GM04503 (cell line): Measurements from ENCODE around the gene REP15.
"Not testable (repeated sequence)": the region's sequence is repeated elsewhere in the genome, so short reads cannot be mapped to it uniquely, and the experiment has no call there.

ENCODE experiments used
- DNase-seq: peaks from one replicate; pipeline ENCODE4 v3.0.0-alpha.2; 2012; ENCODE audit warnings: low read depth

The REP15 gene, protein sequence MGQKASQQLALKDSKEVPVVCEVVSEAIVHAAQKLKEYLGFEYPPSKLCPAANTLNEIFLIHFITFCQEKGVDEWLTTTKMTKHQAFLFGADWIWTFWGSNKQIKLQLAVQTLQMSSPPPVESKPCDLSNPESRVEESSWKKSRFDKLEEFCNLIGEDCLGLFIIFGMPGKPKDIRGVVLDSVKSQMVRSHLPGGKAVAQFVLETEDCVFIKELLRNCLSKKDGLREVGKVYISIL

GRCh38 chr12:27696293-27696652, at the start of gene REP15:
Gene REP15, plus strand, starts transcription at chr12:27696447. Its CDS starts 116 bp downstream, at chr12:27696563.
- DNase-seq = no peak

DNA sequence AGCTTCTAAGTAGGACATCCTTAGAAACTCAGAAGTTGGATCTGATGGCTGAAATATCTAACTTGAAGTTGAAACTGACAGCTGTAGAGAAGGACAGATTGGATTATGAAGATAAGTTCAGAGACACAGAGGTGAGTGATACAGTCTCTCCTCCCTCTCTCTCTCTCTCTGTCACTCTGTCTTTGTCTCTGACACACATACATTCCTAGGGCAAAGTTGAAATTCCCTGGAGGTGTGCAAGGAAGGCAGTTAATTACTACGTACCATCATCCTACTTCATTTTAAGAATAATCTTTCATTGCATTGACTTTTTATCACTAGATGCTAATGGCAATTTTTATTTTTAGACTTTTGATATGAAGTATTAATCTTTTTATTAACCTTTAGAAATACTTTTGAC, 46.2 kb upstream of the REP15 start:
- DNase-seq = no peak

DNA sequence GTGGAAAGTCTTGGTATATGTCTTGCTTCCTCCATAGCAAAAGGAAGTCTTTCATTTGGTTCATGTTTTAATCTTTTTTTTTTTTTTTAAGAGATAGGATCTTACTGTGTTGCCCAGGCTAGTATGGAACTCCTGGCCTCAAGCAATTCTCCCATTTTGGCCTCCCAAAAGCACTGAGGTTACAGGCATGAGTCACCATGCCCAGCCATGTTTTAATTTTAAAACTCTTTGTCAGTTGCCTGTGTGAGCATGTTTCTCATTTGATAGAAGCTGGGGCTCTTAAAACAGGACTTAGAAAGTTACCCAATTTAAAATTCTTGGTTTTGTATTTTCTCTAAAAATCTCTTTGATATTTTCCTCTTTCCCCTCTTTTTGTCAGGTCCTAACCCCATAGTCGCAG, 45.0 kb upstream of the REP15 start:
- no peak for DNase-seq

- DNase-seq = peak; percentile 29
Measured at GRCh38 chr12:27652174-27652763, 44.0 kb upstream of the REP15 start.

DNA sequence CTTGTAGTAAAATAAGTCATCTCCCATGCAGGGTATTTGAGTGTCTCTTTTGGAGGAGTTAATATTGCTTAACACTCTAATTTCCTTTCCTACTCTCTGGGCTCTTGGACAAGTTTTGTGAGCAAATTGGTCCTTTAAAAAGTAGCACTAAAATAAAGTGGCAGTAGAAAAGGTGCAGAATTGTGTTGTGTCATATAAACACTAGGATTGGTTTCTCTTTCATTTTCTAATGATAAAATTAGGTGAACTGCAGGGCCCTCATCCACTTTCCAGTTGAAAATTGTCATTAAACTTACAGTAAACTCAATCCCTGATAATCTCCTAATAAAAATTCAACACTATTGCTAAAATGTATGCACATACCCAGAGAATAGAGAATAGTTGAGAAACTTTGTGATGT, 42.6 kb upstream of the REP15 start:
- DNase-seq = no peak

- DNase-seq = not testable (repeated sequence)
Measured at GRCh38 chr12:27655476-27655875, 40.8 kb upstream of the REP15 start.

DNA sequence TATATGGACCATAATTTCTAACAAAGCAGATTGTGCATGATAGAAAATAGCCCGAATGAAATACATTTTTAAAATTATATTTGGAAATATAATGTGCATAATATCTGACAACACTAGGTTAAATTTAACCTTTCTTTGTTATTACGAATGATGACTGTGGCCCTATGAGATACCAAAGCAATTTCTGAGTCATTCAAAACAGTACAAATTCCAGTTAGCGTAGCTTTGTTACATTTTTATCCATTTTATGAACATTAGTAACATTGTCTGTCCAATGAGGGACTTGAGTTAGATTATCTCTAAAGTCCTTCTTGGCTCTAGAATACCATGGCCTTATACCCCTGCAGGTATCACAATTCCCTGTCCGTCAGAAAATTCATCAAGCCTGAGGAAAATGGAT, 39.0 kb upstream of the REP15 start:
- no peak for DNase-seq

GRCh38 chr12:27665704-27666103, 30.5 kb upstream of the REP15 start:
- no peak for DNase-seq

DNA sequence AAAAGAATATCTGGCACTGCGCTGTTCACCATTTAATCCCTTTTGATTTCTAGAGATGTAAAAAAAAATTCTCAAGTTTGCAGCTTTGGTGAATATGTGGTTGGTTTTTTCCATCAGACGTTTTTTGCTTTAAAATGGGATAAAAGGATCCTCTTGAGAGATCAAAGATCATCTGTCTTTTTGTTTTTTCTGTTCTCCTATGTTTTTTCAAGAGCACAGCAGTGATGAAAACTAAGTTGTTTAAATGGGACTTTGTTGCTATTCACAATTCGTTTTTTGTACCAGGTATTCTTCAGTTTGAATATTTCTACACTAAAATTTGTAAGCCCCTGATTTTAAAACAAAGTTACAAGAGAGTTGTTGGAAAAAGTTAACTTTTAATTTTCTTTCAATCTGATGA, 29.7 kb upstream of the REP15 start:
- DNase-seq = no peak

DNA sequence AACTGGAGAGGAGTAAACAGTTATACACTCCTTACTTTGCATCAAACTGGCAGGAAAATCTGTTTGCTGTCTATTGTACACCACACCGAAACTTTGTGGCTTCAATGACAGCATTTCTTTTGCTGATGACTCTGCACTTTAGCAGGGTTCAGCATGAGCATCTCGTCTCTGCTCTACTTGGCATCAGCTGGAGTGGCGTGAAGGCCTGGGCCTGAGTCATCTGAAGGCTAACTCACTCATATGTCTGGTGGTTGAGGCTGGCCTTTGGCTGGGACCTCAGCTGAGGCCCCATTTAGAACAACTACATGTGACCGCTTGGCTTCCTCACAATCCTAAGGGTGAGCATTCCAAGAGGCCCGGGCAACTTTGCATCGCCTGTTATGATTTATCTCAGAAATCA, 28.7 kb upstream of the REP15 start:
- DNase-seq = peak; percentile 77

- no peak for DNase-seq
Measured at GRCh38 chr12:27672051-27672450, 24.2 kb upstream of the REP15 start.

DNA sequence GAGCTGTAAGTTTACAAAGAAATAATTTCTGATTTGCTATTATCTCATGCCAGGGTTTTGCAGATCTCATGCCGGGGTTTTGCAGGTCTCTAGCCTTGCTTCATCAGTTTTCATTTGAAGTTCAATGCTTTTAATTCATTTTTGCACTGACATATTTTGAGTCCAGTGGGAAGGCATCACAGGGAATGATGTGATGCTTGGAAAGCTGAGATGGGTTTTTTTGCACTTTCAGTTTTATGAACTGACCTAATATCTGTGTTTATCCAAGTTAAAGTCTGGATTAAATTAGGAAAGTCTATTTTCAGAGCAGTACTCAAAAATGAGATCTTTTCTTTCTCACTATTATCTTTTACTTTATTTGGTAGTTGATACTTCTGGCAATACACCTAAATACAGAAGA, 23.6 kb upstream of the REP15 start:
- no peak for DNase-seq

DNA sequence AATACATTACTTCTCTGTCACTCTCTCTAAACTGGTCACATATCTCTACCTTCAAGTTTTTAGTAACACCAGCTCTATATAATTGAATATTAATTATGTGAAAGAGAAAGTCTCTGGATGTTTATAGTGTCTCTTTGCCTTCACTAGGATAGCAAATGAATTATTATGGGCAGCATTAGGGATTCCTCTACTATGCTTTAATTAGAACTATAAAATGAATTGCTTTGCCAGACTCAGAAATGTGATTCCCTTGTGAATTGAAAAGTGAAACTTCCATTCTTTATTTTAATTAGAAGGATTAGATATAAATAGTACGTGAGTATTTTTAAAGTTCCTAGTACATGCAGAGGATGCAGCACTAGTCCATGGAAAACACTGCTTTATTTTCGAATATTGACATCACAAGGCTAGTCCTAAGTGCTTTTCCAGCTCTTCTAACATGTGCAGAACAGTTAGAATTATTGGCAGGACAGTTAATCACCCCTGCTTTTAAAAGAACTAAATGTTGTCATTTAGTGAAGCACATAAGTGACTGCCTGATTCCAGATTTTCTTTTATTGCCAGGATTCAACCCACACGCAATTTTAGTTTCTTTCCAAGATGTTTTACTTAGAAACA, 23.0 kb upstream of the REP15 start:
- no peak for DNase-seq

DNA sequence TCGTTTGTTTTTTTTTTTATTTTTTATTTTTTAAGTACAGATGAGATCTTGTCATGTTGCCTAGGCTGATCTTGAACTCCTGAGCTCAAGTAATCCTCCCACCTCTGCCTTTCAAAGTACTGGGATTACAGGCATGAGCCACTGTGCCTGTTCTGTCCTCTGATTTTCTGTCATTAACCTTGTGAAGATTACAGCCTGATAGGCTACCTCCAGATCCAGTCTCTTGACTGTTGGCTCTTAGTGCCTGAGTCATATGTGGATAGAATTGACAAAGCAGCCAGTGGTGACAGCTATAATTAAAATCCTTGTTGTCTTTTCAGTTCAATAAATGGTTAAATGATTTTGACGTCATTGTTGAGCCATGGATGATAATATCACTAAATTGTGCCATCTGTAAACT, 21.3 kb upstream of the REP15 start:
- no peak for DNase-seq

GRCh38 chr12:27680619-27681018, 15.6 kb upstream of the REP15 start:
- DNase-seq = no peak

DNA sequence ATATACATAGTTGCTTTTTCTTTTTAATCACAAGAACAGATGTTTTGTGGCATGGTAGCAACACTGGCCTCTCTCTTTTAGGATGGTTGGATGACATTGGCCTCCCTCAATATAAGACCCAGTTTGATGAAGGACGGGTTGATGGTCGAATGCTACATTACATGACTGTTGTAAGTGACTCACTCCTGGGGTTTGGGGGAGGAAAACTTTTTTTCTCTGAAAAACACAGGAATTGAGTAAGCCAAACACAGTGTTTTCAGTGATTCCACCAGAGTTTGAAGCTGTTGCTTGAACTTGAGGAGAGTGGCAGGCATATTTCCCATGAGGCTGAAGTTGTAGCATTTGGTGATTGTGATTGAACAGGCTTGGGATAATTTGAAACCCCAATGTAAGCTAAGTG, 13.7 kb upstream of the REP15 start:
- no peak for DNase-seq

- DNase-seq = no peak
Measured at GRCh38 chr12:27685274-27685673, 11.0 kb upstream of the REP15 start.

- no peak for DNase-seq
Measured at GRCh38 chr12:27686147-27686546, 10.1 kb upstream of the REP15 start.

DNA sequence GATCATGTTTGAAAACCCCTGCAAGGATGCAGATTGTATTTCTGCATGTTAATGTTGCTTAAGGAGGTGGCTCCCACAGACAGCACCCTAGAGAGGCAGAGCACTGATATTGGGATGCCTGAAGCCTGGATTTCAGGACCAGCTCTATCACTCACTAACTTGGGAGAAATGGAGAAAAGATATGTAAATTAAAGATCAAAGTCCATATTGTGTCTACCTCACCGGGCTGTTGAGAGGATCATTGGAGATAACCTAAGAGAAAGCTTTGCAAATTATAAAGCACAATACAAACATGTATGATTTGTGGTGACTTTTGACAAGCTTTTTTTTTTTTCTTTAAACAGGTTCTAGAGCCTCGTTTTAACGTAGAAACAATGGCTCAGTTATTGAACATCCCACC, 7.6 kb upstream of the REP15 start:
- no peak for DNase-seq

- DNase-seq = no peak
Measured at GRCh38 chr12:27689558-27690180, 6.6 kb upstream of the REP15 start.

DNA sequence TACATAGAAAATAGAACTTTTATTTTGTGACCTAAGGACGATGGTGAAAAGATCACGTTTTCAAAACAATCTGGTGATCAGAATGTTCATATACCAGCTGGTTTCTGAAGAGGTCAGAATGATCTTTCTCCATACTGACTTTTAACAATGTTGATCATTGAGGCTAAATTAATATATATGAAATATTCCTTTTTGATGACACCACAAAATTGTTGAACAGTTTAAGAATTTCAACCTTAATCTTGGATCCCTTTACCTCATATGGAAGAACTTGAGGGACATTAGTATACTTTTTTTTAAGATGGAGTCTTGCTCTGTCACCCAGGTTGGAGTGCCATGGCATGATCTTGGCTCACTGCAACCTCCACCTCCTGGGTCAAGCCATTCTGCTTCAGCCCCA, 2.8 kb upstream of the REP15 start:
- DNase-seq = no peak

DNA sequence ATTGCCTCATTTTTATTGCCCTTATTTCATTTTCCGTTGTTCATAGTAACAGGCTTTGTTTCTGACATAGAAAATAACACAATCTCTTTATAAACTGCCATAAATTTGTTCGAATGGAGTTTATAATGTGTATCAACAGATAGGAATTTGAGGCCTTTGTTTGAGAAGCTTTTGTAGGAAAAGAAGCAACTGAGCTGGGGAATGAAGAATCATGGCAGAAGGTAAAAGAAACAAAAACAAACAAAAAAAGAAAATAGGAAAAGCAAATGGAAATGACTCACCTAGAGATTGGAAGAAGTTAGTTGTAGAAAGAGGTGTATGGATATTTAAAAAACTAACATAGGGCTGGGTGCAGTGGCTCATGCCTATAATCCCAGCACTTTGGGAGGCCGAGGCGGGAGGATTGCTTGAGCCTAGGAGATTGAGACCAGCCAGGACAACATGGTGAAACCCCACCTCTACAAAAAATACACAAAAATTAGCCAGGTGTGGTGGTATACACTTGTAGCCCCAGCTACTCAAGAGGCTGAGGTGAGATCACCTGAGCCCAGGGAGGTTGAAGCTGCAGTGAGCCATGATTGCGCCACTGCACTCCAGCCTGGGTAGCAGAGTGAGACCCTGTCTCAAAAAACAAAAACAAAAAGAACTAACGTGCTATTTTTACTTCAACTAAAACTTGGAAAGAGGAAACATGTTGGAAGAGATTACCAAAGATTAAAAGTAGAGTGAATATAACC, 523 bp upstream of the REP15 start:
- no peak for DNase-seq
